ENCODE data around the gene POLE. TPM values are rescaled to one million over a fixed set of nuclear protein-coding genes. Genes with fewer than 3 reads are reported as not detected.

Gene POLE
- total and polyA plus RNA-seq, 4 donors, result 7.6 to 39.2 (median 19.7) TPM

- no peak for DNase-seq (ENCODE audit: low spot score)
- Histone ChIP-seq H3K9me3 (ENCODE audit: control insufficient read depth in 4 of 4, low read length in 3 of 4) (no peaks in the 10 kb centered on the region), H3K4me1 (ENCODE audit: control insufficient read depth in 4 of 4, insufficient read depth in 4 of 4, low read length in 3 of 4) (no peaks in the 10 kb centered on the region), H3K4me3 (ENCODE audit: low read depth in 1 of 3, low read length in 3 of 3) (no peak overlapping the region), H3K9ac (ENCODE audit: low read depth in 1 of 2, low read length in 2 of 2) (no peak overlapping the region), H3K27me3 (ENCODE audit: control insufficient read depth in 4 of 4, insufficient read depth in 4 of 4, low read length in 3 of 4) (no peaks in the 10 kb centered on the region), H3K36me3 (ENCODE audit: control insufficient read depth in 4 of 4, insufficient read depth in 3 of 4, low read depth in 1 of 4, low read length in 3 of 4) (peaks cover 19 to 87% (median 54%) of the 10 kb centered on the region in 4 donors), H3K27ac (ENCODE audit: low read depth in 1 of 2, low read length in 2 of 2) (no peak overlapping the region)
- no peak for TF ChIP-seq FOXA1 (IDR thresholded peaks at IDR 0.05)
- TF ChIP-seq CTCF (IDR thresholded peaks at IDR 0.05; ENCODE audit: low read depth, low read length, missing input control), result no peak
- TF ChIP-seq YY1 (IDR thresholded peaks at IDR 0.05), result no peak
- TF ChIP-seq SP1 (IDR thresholded peaks at IDR 0.05), result no peak
- WGBS, result 95% methylated on average over 20 of the region's 20 CpGs
Observed at GRCh38 chr12:132735496-132735895, 48.4 kb upstream of the POLE start.

GRCh38 chr12:132734206-132734605 lies 47.1 kb upstream of the POLE start:
- H3K27me3 ChIP-seq (ENCODE audit: control insufficient read depth in 4 of 4, insufficient read depth in 4 of 4, low read length in 3 of 4), result no peaks in the 10 kb centered on the region
- H3K9ac ChIP-seq (ENCODE audit: low read depth in 1 of 2, low read length in 2 of 2), result no peak overlapping the region
- H3K4me3 ChIP-seq (ENCODE audit: low read depth in 1 of 3, low read length in 3 of 3), result no peak overlapping the region
- no peak overlapping the region for H3K27ac ChIP-seq (ENCODE audit: low read depth in 1 of 2, low read length in 2 of 2)
- H3K9me3 ChIP-seq (ENCODE audit: control insufficient read depth in 4 of 4, low read length in 3 of 4), result no peaks in the 10 kb centered on the region
- no peaks in the 10 kb centered on the region for H3K4me1 ChIP-seq (ENCODE audit: control insufficient read depth in 4 of 4, insufficient read depth in 4 of 4, low read length in 3 of 4)
- WGBS, result 79% methylated on average over 10 of the region's 10 CpGs
- H3K36me3 ChIP-seq (ENCODE audit: control insufficient read depth in 4 of 4, insufficient read depth in 3 of 4, low read depth in 1 of 4, low read length in 3 of 4), result peaks cover 14 to 78% (median 43%) of the 10 kb centered on the region in 4 donors
- DNase-seq (ENCODE audit: low spot score), result no peak
- no peak for TF ChIP-seq FOXA1 (IDR thresholded peaks at IDR 0.05)
- TF ChIP-seq HNF4A (conservative IDR thresholded peaks at IDR 0.05), result no peak
- no peak for TF ChIP-seq HNF4G (IDR thresholded peaks at IDR 0.05)
- TF ChIP-seq SP1 (IDR thresholded peaks at IDR 0.05), result no peak
- TF ChIP-seq CTCF (IDR thresholded peaks at IDR 0.05; ENCODE audit: low read depth, low read length, missing input control), result no peak
- no peak for TF ChIP-seq REST (IDR thresholded peaks at IDR 0.05)
- TF ChIP-seq NR2F2 (IDR thresholded peaks at IDR 0.05), result no peak
- TF ChIP-seq YY1 (IDR thresholded peaks at IDR 0.05), result no peak
- TF ChIP-seq TAF1 (conservative IDR thresholded peaks at IDR 0.05), result no peak
- TF ChIP-seq ATF3 (IDR thresholded peaks at IDR 0.05), result no peak
- TF ChIP-seq ZBTB33 (IDR thresholded peaks at IDR 0.05), result no peak
- TF ChIP-seq JUND (IDR thresholded peaks at IDR 0.05), result no peak
- no peak for TF ChIP-seq GABPA (IDR thresholded peaks at IDR 0.05 in 1 of 2, conservative IDR thresholded peaks at IDR 0.05 in 1 of 2)
- no peak for TF ChIP-seq RXRA (IDR thresholded peaks at IDR 0.05)
- no peak for TF ChIP-seq MAX (IDR thresholded peaks at IDR 0.05)
- TF ChIP-seq EGR1 (IDR thresholded peaks at IDR 0.05; ENCODE audit: low read depth in 2 of 2), result no peak
